BLaER1 (cell line): Measurements from ENCODE around the gene ALG2.

Experiments used
- H3K27ac ChIP-seq: shearing (Covaris generic); formaldehyde crosslinking; 2 replicates; pipeline ENCODE4 v1.8.1; 2022
- H3K27me3 ChIP-seq: shearing (Covaris generic); formaldehyde crosslinking; 2 replicates; pipeline ENCODE4 v1.8.1; 2022
- H3K36me3 ChIP-seq: shearing (Covaris generic); formaldehyde crosslinking; 2 replicates; pipeline ENCODE4 v1.8.1; 2022
- H3K4me1 ChIP-seq: shearing (Covaris generic); formaldehyde crosslinking; 2 replicates; pipeline ENCODE4 v1.8.1; 2022
- H3K4me2 ChIP-seq: shearing (Covaris generic); formaldehyde crosslinking; 2 replicates; pipeline ENCODE4 v1.8.1; 2022
- H3K4me3 ChIP-seq: shearing (Covaris generic); formaldehyde crosslinking; 2 replicates; pipeline ENCODE4 v1.8.1; 2022
- H3K9ac ChIP-seq: shearing (Covaris generic); formaldehyde crosslinking; 2 replicates; pipeline ENCODE4 v1.8.1; 2022
- H3K9me3 ChIP-seq: shearing (Covaris generic); formaldehyde crosslinking; 2 replicates; pipeline ENCODE4 v1.8.1; 2022
- H4K20me1 ChIP-seq: shearing (Covaris generic); formaldehyde crosslinking; 2 replicates; pipeline ENCODE4 v1.8.1; 2022
- Cebpa-rat ChIP-seq: shearing (Covaris generic); IDR thresholded peaks from 2 replicates; pipeline ENCODE4 v1.8.1; 2022

ALG2 gene, protein sequence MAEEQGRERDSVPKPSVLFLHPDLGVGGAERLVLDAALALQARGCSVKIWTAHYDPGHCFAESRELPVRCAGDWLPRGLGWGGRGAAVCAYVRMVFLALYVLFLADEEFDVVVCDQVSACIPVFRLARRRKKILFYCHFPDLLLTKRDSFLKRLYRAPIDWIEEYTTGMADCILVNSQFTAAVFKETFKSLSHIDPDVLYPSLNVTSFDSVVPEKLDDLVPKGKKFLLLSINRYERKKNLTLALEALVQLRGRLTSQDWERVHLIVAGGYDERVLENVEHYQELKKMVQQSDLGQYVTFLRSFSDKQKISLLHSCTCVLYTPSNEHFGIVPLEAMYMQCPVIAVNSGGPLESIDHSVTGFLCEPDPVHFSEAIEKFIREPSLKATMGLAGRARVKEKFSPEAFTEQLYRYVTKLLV

DNA sequence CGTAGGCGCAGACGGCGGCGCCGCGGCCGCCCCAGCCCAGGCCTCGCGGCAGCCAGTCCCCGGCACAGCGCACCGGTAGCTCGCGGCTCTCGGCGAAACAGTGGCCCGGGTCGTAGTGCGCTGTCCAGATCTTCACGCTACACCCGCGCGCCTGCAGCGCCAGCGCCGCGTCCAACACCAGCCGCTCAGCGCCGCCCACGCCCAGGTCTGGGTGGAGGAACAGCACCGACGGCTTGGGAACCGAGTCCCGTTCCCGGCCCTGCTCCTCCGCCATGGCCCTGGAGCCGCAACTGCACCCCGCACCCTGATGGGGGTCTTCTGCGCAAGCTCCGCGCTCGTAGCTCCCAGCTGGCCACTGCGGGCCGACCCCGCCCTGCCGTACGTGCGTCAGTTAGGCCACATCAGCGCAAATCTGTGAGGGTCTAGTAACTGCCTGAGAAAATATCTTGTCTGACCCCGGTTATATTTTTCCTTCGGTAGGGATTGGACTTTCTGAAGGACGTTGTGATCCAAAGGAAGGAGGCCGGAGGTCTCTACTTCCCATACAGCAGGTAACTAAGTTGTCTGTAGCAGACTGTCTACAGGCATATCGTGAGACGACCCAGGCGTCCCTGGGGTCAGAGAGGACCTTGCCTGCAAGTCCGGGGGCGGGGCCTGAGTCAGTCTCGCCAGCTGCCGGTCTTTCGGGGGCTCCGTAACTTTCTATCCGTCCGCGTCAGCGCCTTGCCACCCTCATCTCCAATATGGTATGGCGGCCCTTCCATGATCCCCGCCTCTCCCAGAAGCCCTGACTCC, at the start of gene ALG2, which contains the start of gene SEC61B:
ALG2 (minus strand) TSS at position 322 of the 795 bp plus-strand sequence; CDS start at position 274, 48 bp downstream.
SEC61B (plus strand) TSS at position 662 of the 795 bp plus-strand sequence; CDS start at position 744, 82 bp downstream.
- H3K4me1 ChIP-seq: peaks cover 36% of the 10 kb centered on the region
- H3K9ac ChIP-seq: peak within 1 kb of the TSS; percentile 89
- no peak for TF ChIP-seq Cebpa-rat
- peaks cover 95% of the 10 kb centered on the region for H4K20me1 ChIP-seq
- peak within 1 kb of the TSS; percentile 95 for H3K4me2 ChIP-seq
- no peaks in the 10 kb centered on the region for H3K27me3 ChIP-seq
- no peaks in the 10 kb centered on the region for H3K9me3 ChIP-seq
- H3K27ac ChIP-seq: peak within 1 kb of the TSS; percentile 97
- peak within 1 kb of the TSS; percentile 89 for H3K4me3 ChIP-seq
- H3K36me3 ChIP-seq: peaks cover 52% of the 10 kb centered on the region

DNA sequence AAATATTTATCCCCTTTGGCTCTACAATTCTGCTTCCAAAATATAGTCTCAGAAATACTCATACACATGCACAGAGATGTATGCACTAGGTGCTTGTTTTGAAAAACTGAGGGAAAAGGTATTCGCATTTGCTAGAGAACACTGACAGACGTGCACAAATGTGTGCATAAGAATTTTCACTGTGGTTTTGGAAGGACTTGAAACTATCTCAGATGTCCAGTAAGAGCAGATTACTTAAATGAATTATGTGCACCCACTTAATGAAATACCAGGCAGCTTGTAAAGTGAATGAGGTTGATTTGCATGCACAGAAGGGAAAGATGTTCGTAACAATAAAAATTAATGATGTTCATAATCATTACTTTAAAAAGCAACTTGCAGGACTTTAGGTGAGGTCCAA, 48.7 kb upstream of the ALG2 start:
- H3K36me3 ChIP-seq: no peaks in the 10 kb centered on the region
- H3K4me1 ChIP-seq: peaks cover 8% of the 10 kb centered on the region; the same call in 1 of the 2 replicates
- H3K4me3 ChIP-seq: no peak overlapping the region
- no peak overlapping the region for H3K27ac ChIP-seq
- H3K27me3 ChIP-seq: no peaks in the 10 kb centered on the region
- no peaks in the 10 kb centered on the region for H3K9me3 ChIP-seq
- H3K9ac ChIP-seq: no peak overlapping the region
- no peaks in the 10 kb centered on the region for H4K20me1 ChIP-seq
- TF ChIP-seq Cebpa-rat: no peak
- H3K4me2 ChIP-seq: no peak overlapping the region

DNA sequence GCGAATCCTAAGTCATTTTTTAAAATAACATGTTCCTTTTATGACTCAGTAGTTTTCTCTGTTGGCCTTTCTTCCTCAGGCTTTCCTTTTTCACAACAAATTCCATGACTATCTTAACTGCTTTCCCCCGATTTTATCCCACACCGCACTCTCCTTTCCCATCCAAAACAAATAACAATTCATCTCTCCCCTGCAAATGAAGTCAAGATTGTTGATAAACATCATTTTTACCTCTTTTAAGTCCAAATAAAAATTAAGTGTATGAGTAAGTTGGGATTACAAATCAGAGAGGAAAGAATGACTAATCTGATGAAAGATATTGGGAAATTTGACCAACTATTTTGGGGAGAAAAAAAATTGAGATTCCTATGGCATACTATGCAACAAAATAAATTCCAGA, 47.7 kb upstream of the ALG2 start:
- Histone ChIP-seq H3K27me3 (no peaks in the 10 kb centered on the region), H3K4me3 (no peak overlapping the region), H3K9ac (no peak overlapping the region), H4K20me1 (no peaks in the 10 kb centered on the region), H3K4me1 (peaks cover 8% of the 10 kb centered on the region; the same call in 1 of the 2 replicates), H3K9me3 (no peaks in the 10 kb centered on the region), H3K36me3 (no peaks in the 10 kb centered on the region), H3K4me2 (no peak overlapping the region), H3K27ac (no peak overlapping the region)
- TF ChIP-seq Cebpa-rat: no peak

DNA sequence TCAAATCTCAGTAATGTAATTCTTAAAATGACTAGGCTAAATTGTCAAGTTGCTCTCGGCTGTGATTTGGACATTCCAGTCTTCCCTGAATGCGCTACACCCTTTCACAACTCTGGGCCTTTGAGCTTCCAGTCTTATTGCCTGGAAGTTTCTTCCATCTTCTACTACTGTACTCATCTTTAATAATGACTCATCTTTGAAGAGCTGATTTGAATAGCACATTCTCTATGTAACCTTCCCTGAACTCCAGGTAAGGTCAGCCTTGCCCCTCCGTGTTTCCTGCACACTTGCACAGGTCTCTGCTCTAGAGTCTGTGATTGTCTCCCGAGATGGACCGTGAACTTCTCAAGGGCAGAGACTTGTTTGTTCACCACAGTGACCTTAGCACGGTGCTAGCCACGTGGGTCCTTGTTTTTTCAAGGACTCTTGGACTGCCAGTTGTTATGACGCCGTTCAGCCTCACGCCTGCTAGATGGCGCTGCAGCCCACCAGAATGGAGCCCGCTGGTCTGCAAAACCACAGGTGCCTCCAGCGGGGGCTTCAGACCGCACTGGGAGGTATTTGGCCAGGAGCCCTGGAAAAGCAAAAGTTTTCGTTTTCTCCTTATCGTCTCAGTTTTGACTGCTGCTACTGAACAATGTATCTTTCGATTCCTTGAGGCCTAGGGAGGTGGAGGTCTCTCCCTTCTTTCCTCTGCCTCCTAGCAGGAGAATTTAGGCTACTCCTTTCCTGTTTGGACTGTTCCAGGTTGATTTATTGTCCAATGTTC, 44.7 kb upstream of the ALG2 start:
- Histone ChIP-seq H3K4me2 (peak overlapping the region; percentile 50), H4K20me1 (no peaks in the 10 kb centered on the region), H3K36me3 (no peaks in the 10 kb centered on the region), H3K9me3 (no peaks in the 10 kb centered on the region), H3K4me3 (no peak overlapping the region), H3K4me1 (peaks cover 8% of the 10 kb centered on the region; the same call in 1 of the 2 replicates), H3K27ac (no peak overlapping the region), H3K9ac (no peak overlapping the region), H3K27me3 (no peaks in the 10 kb centered on the region)
- no peak for TF ChIP-seq Cebpa-rat

DNA sequence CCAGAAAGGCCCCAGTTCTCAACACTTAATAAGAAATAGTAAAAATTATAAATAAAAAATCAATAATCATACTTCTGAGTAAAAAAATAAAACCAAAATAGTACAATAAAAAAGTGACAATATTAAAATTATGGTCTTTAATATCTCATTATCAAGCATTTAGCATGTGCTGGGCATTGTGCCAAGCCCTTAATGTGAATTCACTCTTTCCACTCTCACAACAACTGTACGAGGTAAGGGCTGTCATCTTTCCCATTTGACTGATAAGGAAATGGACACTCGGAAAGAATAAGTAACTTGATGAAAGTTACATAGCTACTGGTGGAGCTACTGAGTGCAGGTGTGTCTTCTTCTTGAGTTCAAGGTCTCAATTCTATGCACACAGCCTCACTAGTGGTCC, 43.9 kb upstream of the ALG2 start:
- H3K4me3 ChIP-seq: no peak overlapping the region
- H3K36me3 ChIP-seq: no peaks in the 10 kb centered on the region
- peaks cover 8% of the 10 kb centered on the region; the same call in 1 of the 2 replicates for H3K4me1 ChIP-seq
- no peaks in the 10 kb centered on the region for H4K20me1 ChIP-seq
- no peaks in the 10 kb centered on the region for H3K27me3 ChIP-seq
- TF ChIP-seq Cebpa-rat: no peak
- no peak overlapping the region for H3K9ac ChIP-seq
- no peaks in the 10 kb centered on the region for H3K9me3 ChIP-seq
- no peak overlapping the region for H3K27ac ChIP-seq
- H3K4me2 ChIP-seq: no peak overlapping the region

DNA sequence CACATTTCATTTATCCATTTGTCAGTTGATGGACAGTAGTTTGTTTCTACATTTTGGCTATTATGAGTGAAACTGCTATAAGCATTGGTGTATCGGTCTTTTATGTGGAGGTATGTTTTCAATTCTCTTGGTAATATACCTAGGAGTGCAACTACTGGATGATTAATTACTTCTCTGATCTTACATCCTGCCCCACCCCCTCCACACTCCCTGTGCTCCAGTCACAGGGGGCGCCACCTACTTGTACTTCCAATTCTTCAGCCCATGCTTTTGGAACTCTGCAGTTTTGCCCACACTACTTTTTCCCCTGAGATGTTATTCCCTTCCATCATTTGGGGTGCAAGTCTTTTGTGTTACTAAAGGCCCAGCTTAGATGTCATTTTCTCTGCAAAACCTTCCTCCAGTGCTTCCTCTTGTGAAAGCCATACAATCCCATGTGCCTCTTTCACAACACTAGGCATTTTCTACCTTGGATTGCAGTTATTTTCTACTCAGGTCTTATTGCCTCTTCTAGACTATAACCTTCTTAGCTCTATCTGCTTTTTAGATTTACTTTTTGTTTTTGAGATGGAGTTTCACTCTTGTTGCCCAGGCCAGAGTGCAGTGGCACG, 42.4 kb upstream of the ALG2 start:
- Histone ChIP-seq H3K4me3 (no peak overlapping the region), H3K27me3 (no peaks in the 10 kb centered on the region), H3K36me3 (no peaks in the 10 kb centered on the region), H3K27ac (no peak overlapping the region), H3K4me2 (no peak overlapping the region), H4K20me1 (no peaks in the 10 kb centered on the region), H3K9me3 (no peaks in the 10 kb centered on the region), H3K4me1 (peaks cover 17% of the 10 kb centered on the region), H3K9ac (no peak overlapping the region)
- TF ChIP-seq Cebpa-rat: no peak

DNA sequence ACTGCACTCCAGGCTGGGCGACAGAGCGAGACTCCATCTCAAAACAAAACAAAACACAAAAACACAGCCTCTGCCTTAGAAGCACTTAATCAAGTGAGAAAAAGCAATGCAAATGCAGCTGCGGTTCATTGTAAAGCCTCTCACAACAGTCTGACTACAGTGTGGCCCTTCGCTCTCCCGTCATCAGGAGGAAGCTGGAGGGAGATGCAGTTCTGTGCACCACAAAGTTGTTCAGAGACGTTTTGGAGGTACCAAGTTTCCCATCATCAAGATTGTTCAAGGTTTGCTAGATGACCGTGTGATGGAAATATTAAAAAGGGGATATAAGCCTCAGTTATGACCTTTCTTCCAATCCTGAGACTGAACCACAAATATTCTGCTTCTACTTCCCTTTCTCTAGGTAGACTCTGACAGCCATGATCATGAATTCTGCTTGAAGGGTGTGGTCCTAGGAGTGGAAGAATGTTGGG, 41.2 kb upstream of the ALG2 start:
- no peak overlapping the region for H3K4me2 ChIP-seq
- TF ChIP-seq Cebpa-rat: no peak
- H3K9me3 ChIP-seq: no peaks in the 10 kb centered on the region
- H3K27ac ChIP-seq: no peak overlapping the region
- no peak overlapping the region for H3K4me3 ChIP-seq
- no peaks in the 10 kb centered on the region for H4K20me1 ChIP-seq
- no peak overlapping the region for H3K9ac ChIP-seq
- H3K4me1 ChIP-seq: peaks cover 18% of the 10 kb centered on the region
- no peaks in the 10 kb centered on the region for H3K27me3 ChIP-seq
- no peaks in the 10 kb centered on the region for H3K36me3 ChIP-seq

DNA sequence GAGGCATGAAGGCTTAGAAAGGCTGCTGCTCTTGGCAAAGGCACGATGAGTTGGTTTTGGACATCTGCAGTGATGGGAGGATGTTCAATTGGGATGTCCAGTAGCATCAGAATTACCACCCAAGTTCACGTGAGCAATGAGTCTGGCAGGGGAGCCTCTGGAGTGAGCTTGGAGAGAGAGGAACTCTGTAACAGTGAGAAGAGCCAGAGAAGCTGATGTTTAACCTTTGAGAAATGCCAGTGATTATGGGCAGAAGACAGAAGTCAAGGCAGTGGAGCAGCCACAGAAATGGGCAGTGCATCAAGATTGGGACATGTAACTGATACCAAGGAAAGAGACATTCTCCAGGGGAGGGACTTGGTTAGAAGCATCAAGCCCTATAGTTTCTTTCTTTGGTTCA, 40.2 kb upstream of the ALG2 start:
- Histone ChIP-seq H4K20me1 (no peaks in the 10 kb centered on the region), H3K27ac (no peak overlapping the region), H3K4me3 (no peak overlapping the region), H3K4me2 (no peak overlapping the region), H3K36me3 (no peaks in the 10 kb centered on the region), H3K4me1 (peaks cover 17% of the 10 kb centered on the region), H3K27me3 (no peaks in the 10 kb centered on the region), H3K9me3 (no peaks in the 10 kb centered on the region), H3K9ac (no peak overlapping the region)
- TF ChIP-seq Cebpa-rat: no peak
